HepG2 (cell line): ENCODE measurements around the gene RASA2. TPM values are rescaled to one million over a fixed set of nuclear protein-coding genes. Genes with fewer than 3 reads are reported as not detected.
A peak's percentile ranks its signal among the peaks of the same experiment; 100 is the strongest.

Experiments
- ATAC-seq: fragments of 200-7000 bp; cut with Tn5 transposase; 3 replicates; pipeline ENCODE4 v1.9.1; 2020; ENCODE audit warnings: mild to moderate bottlenecking, moderate library complexity
- BruUV-seq: library from RNA; stranded (reverse); fragments of 400-500 nt; replicated peaks from 2 replicates; lab custom pipeline; 2021; lab: Mats Ljungman, UMichigan
- CTCF ChIA-PET: fragments of 300-600 bp; formaldehyde crosslinking; extraction: SDS; loops from one replicate; lab custom pipeline; 2021; ENCODE audit warnings: low total read pairs, inconsistent platforms, low intra/inter-chr PET ratio; lab: Yijun Ruan, JAX
- POLR2A ChIA-PET: fragments of 350-600 bp; sonication (Branson Sonifier 250); formaldehyde crosslinking; loops from one replicate; lab custom pipeline; 2020; ENCODE audit warnings: antibody characterized with exemption, inconsistent platforms; lab: Yijun Ruan, JAX
- DNase-seq: peaks from one replicate; pipeline ENCODE4 v3.0.0-alpha.2; 2015; ENCODE audit warnings: low spot score
- FAIRE-seq: peaks from 3 replicates; lab custom pipeline; 2011; peaks lifted over from hg19 to GRCh38; lab: Jason Lieb, UNC
- H2AFZ ChIP-seq: one replicate; pipeline ENCODE4 v1.6.1; 2011; ENCODE audit warnings: low read length, inconsistent platforms
- H3K27ac ChIP-seq: fragments of 300-600 bp; 3 replicates; pipeline ENCODE4 v1.8.0; 2011; ENCODE audit warnings: mixed run types, mild to moderate bottlenecking, mixed read lengths, low read length, inconsistent platforms; ENCODE audit not compliant: insufficient read depth; ENCODE audit errors: extremely low read length
- H3K27me3 ChIP-seq, 2 experiments: fragments of 200-600 bp in 1 of 2; 2 replicates in 1 of 2; 3 replicates in 1 of 2; pipeline versions ENCODE4 v1.6.0 to v1.8.0; 2011; ENCODE audit warnings: low read length in 2 of 2, mild to moderate bottlenecking in 2 of 2, moderate library complexity in 2 of 2, inconsistent platforms in 1 of 2; ENCODE audit not compliant: insufficient read depth in 2 of 2, control insufficient read depth in 1 of 2
- H3K36me3 ChIP-seq, 2 experiments: fragments of 200-600 bp in 1 of 2; replicated peaks in 1 of 2; 2 replicates in 1 of 2; 3 replicates in 1 of 2; pipeline versions ENCODE4 v1.5.1 to v1.8.0; 2011; ENCODE audit warnings: low read length in 2 of 2, inconsistent platforms in 1 of 2; ENCODE audit not compliant: insufficient read depth in 2 of 2, control insufficient read depth in 1 of 2
- H3K4me1 ChIP-seq: 2 replicates; pipeline ENCODE4 v1.5.1; 2012; ENCODE audit warnings: low read length, inconsistent platforms; ENCODE audit not compliant: insufficient read depth
- H3K4me2 ChIP-seq: 2 replicates; pipeline ENCODE4 v1.6.0; 2011; ENCODE audit warnings: low read depth, low read length, inconsistent platforms
- H3K4me3 ChIP-seq, 3 experiments: fragments of 200-600 bp in 1 of 3; sonication (generic), shearing (Covaris generic) in 1 of 3; replicated peaks in 1 of 3; 2 replicates each; pipeline ENCODE4 v1.5.1; 2011 to 2016; ENCODE audit warnings: low read length in 3 of 3, inconsistent platforms in 2 of 3, low read depth in 2 of 3, mild to moderate bottlenecking in 2 of 3, control low read depth in 1 of 3, mixed read lengths in 1 of 3; ENCODE audit not compliant: insufficient read depth in 1 of 3
- H3K79me2 ChIP-seq: one replicate; pipeline ENCODE4 v1.6.1; 2011; ENCODE audit warnings: low read length, inconsistent platforms; ENCODE audit not compliant: insufficient read depth
- H3K9ac ChIP-seq: 2 replicates; pipeline ENCODE4 v1.6.0; 2011; ENCODE audit warnings: mild to moderate bottlenecking, low read depth, low read length, inconsistent platforms; ENCODE audit not compliant: insufficient read depth
- H3K9me3 ChIP-seq: 2 replicates; pipeline ENCODE4 v1.5.1; 2012; ENCODE audit warnings: mild to moderate bottlenecking, low read length
- H4K20me1 ChIP-seq: 2 replicates; pipeline ENCODE4 v1.6.0; 2011; ENCODE audit warnings: inconsistent platforms, mild to moderate bottlenecking, low read length, moderate library complexity; ENCODE audit not compliant: insufficient read depth
- ARID4A ChIP-seq: sonication (generic); formaldehyde crosslinking; IDR thresholded peaks from 2 replicates; pipeline ENCODE4 v1.5.0; 2020; ENCODE audit warnings: mild to moderate bottlenecking, missing genetic modification reagents, borderline replicate concordance
- CBX5 ChIP-seq: sonication (generic); formaldehyde crosslinking; IDR thresholded peaks from 2 replicates; pipeline ENCODE4 v1.4.0; 2020; ENCODE audit warnings: missing genetic modification reagents, borderline replicate concordance
- EP300 ChIP-seq, 3 experiments: sonication (generic) in 1 of 3; formaldehyde crosslinking in 1 of 3; IDR thresholded peaks; 2 replicates each; pipeline versions ENCODE4 v1.5.1 to v1.6.1; 2011 to 2020; ENCODE audit warnings: low read depth in 2 of 3, low read length in 2 of 3, borderline replicate concordance in 1 of 3, improper control_type of control experiment in 1 of 3, mild to moderate bottlenecking in 1 of 3, missing genetic modification reagents in 1 of 3, moderate library complexity in 1 of 3
- FOXA1 ChIP-seq, 2 experiments: fragments of 450-650 bp in 1 of 2; sonication (generic) in 1 of 2; formaldehyde crosslinking in 1 of 2; IDR thresholded peaks; 2 replicates each; pipeline versions ENCODE4 v1.4.0 to v1.6.1; 2016 to 2020; ENCODE audit warnings: missing genetic modification reagents in 1 of 2
- HIC2 ChIP-seq: sonication (generic); formaldehyde crosslinking; IDR thresholded peaks from 2 replicates; pipeline ENCODE4 v1.9.0; 2022; ENCODE audit warnings: low read depth, missing genetic modification reagents
- SYNCRIP ChIP-seq: fragments of 200-400 bp; formaldehyde crosslinking; IDR thresholded peaks from 2 replicates; pipeline ENCODE4 v1.6.1; 2018; ENCODE audit warnings: mild to moderate bottlenecking, low read depth, low read length; ENCODE audit not compliant: insufficient read depth
- ZBTB8A ChIP-seq: sonication (generic); formaldehyde crosslinking; IDR thresholded peaks from 2 replicates; pipeline ENCODE4 v1.4.0; 2020; ENCODE audit warnings: mild to moderate bottlenecking, low read depth, missing genetic modification reagents, borderline replicate concordance
- ZMYM3 ChIP-seq: sonication (generic); formaldehyde crosslinking; IDR thresholded peaks from 2 replicates; pipeline ENCODE4 v1.5.1; 2020; ENCODE audit warnings: mild to moderate bottlenecking, missing genetic modification reagents
- ZNF235 ChIP-seq: sonication (generic); formaldehyde crosslinking; IDR thresholded peaks from 2 replicates; pipeline ENCODE4 v1.8.1; 2023; ENCODE audit warnings: mild to moderate bottlenecking, missing genetic modification reagents, borderline replicate concordance
- ZNF451 ChIP-seq: sonication (generic); formaldehyde crosslinking; IDR thresholded peaks from 2 replicates; pipeline ENCODE4 v1.5.0; 2020; ENCODE audit warnings: mild to moderate bottlenecking, missing genetic modification reagents
- ZNF703 ChIP-seq: sonication (generic); formaldehyde crosslinking; IDR thresholded peaks from 2 replicates; pipeline ENCODE4 v1.5.1; 2020; ENCODE audit warnings: missing genetic modification reagents, mild to moderate bottlenecking, moderate library complexity, borderline replicate concordance
- ZNF709 ChIP-seq: sonication (generic); formaldehyde crosslinking; IDR thresholded peaks from 2 replicates; pipeline ENCODE4 v1.5.0; 2020; ENCODE audit warnings: mild to moderate bottlenecking, missing genetic modification reagents
- ZNF761 ChIP-seq: sonication (generic); formaldehyde crosslinking; conservative IDR thresholded peaks from 2 replicates; pipeline ENCODE4 v1.4.0; 2020; ENCODE audit warnings: mild to moderate bottlenecking, missing genetic modification reagents
- WGBS: methylation state at CpG from one replicate; pipeline ENCODE4 v1.1.6; 2017; ENCODE audit warnings: low lambda C conversion rate; 5-methylcytosine and 5-hydroxymethylcytosine counted together
- in situ Hi-C: cut with HindIII; loops from 2 replicates; pipeline ENCODE4 v1.10.0; 2017; ENCODE audit warnings: low pct_unique_long_range_greater_than_20kb; ENCODE audit not compliant: extremely low pct_ligation_motif_present
- intact Hi-C: fragments of 100-400 bp; cut with micrococcal nuclease; formaldehyde crosslinking; loops from one replicate; pipeline ENCODE4 v1.10.0; 2022; ENCODE audit not compliant: unreplicated experiment
- polyA plus RNA-seq, 8 experiments: library from polyadenylated mRNA; depleted of rRNA in 3 of 8; stranded (reverse) in 7 of 8; unstranded in 1 of 8; fragments of >200 nt; fragmentation: Illumina TruSeq in 4 of 8; extraction: Trizol in 4 of 8; gene quantifications; 2 replicates each; pipeline versions ENCODE4 v1.2.1 to v1.2.3, GENCODE V29; 2011 to 2016; ENCODE audit warnings: low read depth in 4 of 8, missing spikeins in 1 of 8, mixed read lengths in 1 of 8; ENCODE audit not compliant: insufficient read depth in 1 of 8
- total RNA-seq, 5 experiments: library from RNA; depleted of rRNA; stranded (reverse); fragments of >200 nt; fragmentation: Illumina TruSeq; extraction: Trizol; gene quantifications; 2 replicates each; pipeline ENCODE4 v1.2.3, GENCODE V29; 2016; ENCODE audit warnings: low read depth in 1 of 5
- TF ChIP-seq, protein P1 (sequence below): sonication (generic); formaldehyde crosslinking; IDR thresholded peaks from 2 replicates; pipeline ENCODE4 v1.4.0; 2020; ENCODE audit warnings: missing genetic modification reagents, borderline replicate concordance
- TF ChIP-seq, protein P2 (sequence below): IDR thresholded peaks from 2 replicates; pipeline ENCODE4 v1.6.1; 2016; ENCODE audit warnings: control low read depth

The RASA2 gene
- total and polyA plus RNA-seq, 2 of the 13 experiments (the other 11 are each of a cell fraction or from before 2014, with no cell fraction given): 5.4 to 8.5 TPM

- Histone ChIP-seq H2AFZ (no peak overlapping the region), H3K9me3 (no peaks in the 10 kb centered on the region), H3K4me3 (no peak overlapping the region), H3K27ac (no peak overlapping the region), H3K4me2 (no peak overlapping the region), H4K20me1 (no peaks in the 10 kb centered on the region), H3K79me2 (no peaks in the 10 kb centered on the region), H3K9ac (no peak overlapping the region), H3K4me1 (peaks cover 33% of the 10 kb centered on the region), H3K36me3 (no peaks in the 10 kb centered on the region), H3K27me3 (no peaks in the 10 kb centered on the region)
- FAIRE-seq (no peak), ATAC-seq (peak; percentile 51), DNase-seq (peak; percentile 46)
- no TSS peak for BruUV-seq
- POLR2A ChIA-PET: no interaction called here
- 0% methylated on average over 2 of the region's 2 CpGs for WGBS
- in situ Hi-C loops (no loop called here), intact Hi-C loops (loop anchor here (10.0 kb wide), 1 partner anchor 177 kb away; no protein-coding TSS in a partner anchor)
- CTCF ChIA-PET: no interaction called here
- TF ChIP-seq ZNF703 (CRISPR knock-in tag): no peak
- TF ChIP-seq SYNCRIP: no peak
- TF ChIP-seq ZNF451 (CRISPR knock-in tag): no peak
- TF ChIP-seq CBX5 (CRISPR knock-in tag): no peak
- TF ChIP-seq ZNF761: no peak
- no peak for TF ChIP-seq ZNF709 (CRISPR knock-in tag)
- TF ChIP-seq, protein P1, sequence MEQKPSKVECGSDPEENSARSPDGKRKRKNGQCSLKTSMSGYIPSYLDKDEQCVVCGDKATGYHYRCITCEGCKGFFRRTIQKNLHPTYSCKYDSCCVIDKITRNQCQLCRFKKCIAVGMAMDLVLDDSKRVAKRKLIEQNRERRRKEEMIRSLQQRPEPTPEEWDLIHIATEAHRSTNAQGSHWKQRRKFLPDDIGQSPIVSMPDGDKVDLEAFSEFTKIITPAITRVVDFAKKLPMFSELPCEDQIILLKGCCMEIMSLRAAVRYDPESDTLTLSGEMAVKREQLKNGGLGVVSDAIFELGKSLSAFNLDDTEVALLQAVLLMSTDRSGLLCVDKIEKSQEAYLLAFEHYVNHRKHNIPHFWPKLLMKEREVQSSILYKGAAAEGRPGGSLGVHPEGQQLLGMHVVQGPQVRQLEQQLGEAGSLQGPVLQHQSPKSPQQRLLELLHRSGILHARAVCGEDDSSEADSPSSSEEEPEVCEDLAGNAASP (CRISPR knock-in tag): peak; percentile 72; the same call in 1 of the 2 replicates
- TF ChIP-seq, protein P2, sequence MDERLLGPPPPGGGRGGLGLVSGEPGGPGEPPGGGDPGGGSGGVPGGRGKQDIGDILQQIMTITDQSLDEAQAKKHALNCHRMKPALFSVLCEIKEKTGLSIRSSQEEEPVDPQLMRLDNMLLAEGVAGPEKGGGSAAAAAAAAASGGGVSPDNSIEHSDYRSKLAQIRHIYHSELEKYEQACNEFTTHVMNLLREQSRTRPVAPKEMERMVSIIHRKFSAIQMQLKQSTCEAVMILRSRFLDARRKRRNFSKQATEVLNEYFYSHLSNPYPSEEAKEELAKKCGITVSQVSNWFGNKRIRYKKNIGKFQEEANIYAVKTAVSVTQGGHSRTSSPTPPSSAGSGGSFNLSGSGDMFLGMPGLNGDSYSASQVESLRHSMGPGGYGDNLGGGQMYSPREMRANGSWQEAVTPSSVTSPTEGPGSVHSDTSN (CRISPR knock-in tag): no peak
- TF ChIP-seq ZMYM3 (CRISPR knock-in tag): no peak
- TF ChIP-seq ZBTB8A (CRISPR knock-in tag): no peak
- no peak for TF ChIP-seq FOXA1 (IDR thresholded peaks at IDR 0.05)
- peak; percentile 58 for TF ChIP-seq FOXA1 (CRISPR knock-in tag; IDR thresholded peaks at IDR 0.05)
- no peak for TF ChIP-seq ZNF235 (CRISPR knock-in tag)
- TF ChIP-seq HIC2 (CRISPR knock-in tag): no peak
- TF ChIP-seq EP300 (IDR thresholded peaks at IDR 0.05; ENCODE audit: low read depth in 2 of 2, low read length in 2 of 2): peak in 1 of 2 experiments; percentile 18; a peak in 1 of 4 replicates
- no peak for TF ChIP-seq EP300 (CRISPR knock-in tag; IDR thresholded peaks at IDR 0.05; ENCODE audit: borderline replicate concordance)
- no peak for TF ChIP-seq ARID4A
Observed at GRCh38 chr3:141642215-141642614, 155.4 kb downstream of the RASA2 start.
